Anterior cingulate cortex (tissue), 58 donors: ENCODE measurements around the gene CD101.
"Not testable (repeated sequence)": the region's sequence is repeated elsewhere in the genome, so short reads cannot be mapped to it uniquely, and the experiment has no call there.

Source experiments
- DNase-seq, 58 donors: peaks; one replicate each; lab custom pipeline; 2025; lab: John Stamatoyannopoulos, UW

CD101 gene, protein sequence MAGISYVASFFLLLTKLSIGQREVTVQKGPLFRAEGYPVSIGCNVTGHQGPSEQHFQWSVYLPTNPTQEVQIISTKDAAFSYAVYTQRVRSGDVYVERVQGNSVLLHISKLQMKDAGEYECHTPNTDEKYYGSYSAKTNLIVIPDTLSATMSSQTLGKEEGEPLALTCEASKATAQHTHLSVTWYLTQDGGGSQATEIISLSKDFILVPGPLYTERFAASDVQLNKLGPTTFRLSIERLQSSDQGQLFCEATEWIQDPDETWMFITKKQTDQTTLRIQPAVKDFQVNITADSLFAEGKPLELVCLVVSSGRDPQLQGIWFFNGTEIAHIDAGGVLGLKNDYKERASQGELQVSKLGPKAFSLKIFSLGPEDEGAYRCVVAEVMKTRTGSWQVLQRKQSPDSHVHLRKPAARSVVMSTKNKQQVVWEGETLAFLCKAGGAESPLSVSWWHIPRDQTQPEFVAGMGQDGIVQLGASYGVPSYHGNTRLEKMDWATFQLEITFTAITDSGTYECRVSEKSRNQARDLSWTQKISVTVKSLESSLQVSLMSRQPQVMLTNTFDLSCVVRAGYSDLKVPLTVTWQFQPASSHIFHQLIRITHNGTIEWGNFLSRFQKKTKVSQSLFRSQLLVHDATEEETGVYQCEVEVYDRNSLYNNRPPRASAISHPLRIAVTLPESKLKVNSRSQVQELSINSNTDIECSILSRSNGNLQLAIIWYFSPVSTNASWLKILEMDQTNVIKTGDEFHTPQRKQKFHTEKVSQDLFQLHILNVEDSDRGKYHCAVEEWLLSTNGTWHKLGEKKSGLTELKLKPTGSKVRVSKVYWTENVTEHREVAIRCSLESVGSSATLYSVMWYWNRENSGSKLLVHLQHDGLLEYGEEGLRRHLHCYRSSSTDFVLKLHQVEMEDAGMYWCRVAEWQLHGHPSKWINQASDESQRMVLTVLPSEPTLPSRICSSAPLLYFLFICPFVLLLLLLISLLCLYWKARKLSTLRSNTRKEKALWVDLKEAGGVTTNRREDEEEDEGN

DNA sequence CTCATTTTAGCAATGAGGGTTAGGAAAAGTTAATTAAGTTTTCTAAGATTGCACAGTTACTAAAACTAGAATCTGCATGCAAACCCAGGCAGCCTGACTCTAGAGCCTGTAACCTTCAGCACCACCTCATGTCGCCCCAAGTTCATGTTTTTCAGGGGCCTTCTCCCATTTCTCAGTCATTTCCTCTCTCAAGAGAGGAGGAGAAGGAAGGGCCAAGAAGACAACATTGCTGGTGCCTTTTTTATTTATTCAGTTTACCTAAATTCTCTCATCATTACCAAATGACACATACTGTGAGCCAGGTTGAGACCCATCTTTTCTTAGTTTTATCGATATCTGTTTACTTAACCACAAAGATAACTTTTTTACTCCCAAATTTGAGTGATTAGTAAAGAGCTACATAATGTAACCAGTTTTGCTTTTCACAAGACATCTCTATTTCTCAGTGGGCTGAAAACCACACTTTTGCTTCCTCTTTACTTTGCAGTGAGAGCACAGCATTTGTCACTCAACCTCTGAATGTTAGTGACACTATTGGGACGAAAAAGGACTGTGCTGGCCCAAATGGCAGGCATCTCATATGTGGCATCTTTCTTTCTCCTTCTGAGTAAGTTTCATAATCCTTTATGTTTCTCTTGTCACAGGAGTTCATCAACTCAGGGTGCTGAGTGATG lies at the start of gene CD101:
Gene CD101, plus strand, starts transcription at position 507 of the 674 bp plus-strand sequence. Its CDS starts 58 bp downstream, at position 565.
- DNase-seq: no peak

DNA sequence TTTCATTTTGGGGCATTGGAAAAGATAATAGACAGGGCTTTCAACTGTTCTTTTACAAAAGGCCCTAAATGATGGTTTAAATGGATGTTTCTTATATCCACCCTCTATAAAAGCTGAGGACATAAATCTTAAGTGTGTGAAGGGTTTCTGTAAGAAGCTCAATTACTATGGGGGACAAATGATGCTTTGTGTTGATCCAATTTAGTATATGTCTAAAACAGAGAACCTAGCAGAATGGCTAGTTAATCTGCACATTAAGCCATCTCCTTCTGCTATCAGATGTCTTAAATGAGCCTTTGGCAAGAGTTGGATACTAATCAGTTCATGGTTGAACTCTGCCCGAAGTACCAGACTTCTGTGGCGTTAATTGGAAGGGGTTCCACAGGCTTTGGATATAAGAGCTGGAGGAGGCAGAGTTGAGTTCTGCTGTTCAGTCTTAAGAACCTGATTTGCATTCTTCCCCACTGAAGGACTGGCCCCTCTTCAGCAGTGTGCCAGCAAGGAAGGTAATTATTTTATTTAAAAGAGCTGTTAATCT lies 48.8 kb upstream of the CD101 start:
- DNase-seq: no peak

DNA sequence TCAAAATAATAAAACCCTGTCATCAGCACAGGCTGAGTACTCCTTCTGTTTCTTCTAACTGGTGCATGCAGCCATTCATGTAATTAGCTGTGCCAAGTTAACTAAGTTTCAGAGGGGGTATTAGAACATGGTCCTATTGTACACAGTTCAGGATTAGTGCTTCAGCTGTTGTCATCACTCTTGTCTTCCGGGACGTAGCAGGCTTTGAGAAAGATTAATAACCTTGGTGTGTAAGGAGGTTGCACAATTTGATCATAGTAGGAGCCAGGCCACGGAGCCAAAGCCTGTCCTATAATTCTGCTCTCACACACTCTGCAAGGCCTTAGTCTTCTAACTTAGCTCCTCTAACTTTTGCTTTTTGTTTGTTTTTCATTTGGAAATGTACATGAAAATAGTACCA lies 47.1 kb upstream of the CD101 start:
- DNase-seq: no peak

DNA sequence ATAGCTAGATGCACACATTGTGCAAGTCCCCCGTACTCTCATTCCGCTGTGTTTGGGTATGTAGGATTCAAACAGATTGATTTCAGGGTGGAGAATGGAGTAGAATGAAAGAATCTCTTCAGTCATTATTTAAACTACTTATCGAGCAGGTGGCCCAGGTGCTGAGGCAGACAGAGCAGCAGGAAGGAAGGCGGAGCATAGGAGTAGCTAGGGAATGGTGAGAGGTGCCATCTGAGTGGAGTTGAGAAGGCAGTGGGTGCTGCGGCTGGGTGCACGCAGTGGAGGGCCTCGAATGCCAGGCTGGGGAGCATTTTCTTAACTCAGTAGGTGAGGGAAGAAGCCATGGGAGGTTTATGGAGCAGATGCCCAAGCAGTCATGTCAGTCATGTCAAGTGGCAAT lies 45.2 kb upstream of the CD101 start:
- no peak for DNase-seq

DNA sequence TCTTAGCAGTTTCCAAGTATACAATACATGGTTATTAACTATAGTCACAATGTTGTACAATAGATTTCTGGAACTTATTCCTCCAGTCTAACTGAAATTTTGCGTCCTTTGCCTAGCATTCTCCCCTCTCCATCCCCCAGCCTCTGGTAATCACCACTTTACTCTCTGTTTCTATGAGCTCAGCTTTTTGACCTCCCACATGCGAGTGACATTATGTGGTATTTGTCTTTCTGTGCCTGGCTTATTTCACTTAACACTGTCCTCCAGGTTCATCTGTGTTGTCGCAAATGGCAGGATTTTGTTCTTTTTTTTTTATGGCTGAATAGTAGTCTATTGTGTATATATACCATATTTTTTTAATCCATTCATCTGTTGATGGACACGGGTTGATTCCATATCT lies 43.9 kb upstream of the CD101 start:
- no peak for DNase-seq

DNA sequence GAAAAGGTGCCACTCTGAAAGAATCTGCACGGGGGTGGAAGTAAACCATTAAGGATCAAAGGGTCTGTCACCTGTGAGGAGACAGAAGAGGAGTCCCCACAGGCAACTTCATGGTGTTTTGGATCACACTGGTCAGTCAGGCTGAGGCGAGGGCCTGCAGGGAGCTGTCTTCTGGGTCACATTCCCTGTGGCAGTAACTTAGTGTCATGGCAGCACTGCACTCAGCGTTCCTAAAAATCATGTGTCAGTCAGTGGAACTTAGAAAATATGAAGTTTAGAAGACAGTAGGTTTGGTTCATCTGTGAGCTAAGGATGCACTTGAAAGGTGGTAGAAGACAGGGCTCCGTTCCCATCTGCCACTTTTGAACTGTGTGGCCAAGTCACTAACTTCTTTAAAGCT lies 43.5 kb upstream of the CD101 start:
- DNase-seq: no peak

DNA sequence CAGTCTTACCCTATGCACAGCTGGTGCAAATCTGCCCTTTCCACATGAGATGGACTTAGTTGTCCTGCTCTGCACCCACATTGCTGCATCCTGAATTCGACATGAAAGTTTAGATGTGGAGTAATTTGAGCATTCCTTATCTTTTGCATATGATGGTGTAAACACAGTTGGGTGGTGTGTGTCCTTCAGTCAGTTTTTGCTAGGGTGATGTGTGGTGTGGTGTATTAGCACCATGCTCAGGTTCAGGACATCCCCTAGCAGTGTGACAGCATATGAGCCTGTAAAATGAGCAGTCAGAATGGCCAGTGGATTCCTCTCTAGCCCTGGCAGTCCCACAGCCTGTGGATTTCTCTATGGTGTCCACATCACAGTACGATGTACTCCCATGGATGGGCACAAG lies 42.6 kb upstream of the CD101 start:
- no peak for DNase-seq

DNA sequence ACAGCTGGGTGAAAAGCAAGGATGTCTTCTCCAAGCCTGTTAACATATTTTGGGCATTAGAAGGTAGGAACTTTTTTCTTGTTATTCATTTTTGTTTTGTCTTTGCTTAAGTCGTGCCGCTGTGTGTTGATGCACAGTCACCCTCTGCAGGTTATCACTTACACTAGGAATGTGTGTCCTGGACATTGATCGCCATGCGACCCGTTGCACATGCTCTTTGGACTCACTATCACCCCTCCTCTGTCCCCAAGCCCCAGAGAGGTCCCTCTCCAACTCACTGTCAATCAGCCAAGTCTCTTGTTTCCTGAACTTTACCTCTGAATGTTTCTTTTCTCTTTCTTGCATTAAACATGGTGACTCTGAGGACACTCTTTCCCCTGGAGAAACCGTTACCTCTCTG lies 40.0 kb upstream of the CD101 start:
- no peak for DNase-seq

DNA sequence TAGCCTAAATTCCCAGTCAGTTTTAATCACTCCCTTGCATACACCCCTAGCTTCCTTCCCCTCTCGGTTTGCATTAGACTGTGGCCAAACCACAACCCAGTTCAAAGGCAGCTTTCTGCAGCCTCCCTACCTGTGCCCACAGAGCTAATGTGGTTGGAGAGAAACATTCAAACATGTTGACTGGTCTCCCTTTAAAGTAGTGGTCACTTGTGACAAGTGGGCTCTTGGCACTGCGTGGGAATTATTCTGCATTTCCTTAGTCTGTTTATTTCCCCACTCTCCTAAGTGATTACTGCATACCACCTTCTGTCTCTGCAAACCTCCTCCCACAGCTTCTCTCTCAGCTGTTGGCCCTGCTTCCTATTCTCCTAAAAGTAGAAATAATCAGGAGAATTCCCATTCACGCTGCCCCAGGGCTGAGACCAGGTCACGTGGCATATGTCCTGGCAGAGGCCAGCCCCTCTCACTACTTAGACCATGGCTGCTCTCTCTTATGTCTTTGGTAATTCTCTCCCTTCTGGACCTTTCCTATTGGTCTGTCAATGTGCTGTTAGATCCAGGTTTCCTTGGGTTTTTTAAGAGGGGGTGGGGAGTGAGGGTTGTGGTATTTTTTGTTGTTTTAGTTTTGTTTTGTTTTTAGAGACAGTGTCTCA lies 38.4 kb upstream of the CD101 start:
- DNase-seq: no peak

DNA sequence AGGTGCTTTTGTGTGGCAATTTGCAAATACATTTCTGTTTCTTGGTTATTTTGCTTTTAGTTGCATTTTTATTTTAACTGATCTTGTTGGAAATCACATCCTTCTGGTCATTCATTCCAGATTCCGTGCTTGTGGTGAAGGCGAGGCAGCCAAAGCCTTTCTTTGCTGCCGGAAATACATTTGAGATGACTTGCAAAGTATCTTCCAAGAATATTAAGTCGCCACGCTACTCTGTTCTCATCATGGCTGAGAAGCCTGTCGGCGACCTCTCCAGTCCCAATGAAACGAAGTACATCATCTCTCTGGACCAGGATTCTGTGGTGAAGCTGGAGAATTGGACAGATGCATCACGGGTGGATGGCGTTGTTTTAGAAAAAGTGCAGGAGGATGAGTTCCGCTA lies 34.8 kb upstream of the CD101 start:
- DNase-seq: no peak

DNA sequence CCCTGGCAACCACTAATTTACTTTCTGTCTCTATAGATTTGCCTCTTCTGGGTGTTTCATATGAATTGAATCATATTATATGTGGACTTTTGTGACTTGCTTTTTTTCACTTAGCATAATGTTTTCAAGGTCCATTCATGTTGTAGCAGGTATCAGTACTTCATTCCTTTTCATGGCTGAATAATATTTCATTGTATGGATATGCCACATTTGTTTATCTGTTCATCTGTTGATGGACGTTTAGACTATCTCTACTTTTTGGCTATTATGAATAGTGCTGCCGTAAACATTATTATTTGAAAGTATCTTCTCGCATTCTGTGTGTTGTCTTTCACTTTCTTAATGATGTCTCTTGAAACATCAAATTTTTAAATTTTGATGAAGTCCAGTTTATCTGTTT lies 32.8 kb upstream of the CD101 start:
- no peak for DNase-seq

DNA sequence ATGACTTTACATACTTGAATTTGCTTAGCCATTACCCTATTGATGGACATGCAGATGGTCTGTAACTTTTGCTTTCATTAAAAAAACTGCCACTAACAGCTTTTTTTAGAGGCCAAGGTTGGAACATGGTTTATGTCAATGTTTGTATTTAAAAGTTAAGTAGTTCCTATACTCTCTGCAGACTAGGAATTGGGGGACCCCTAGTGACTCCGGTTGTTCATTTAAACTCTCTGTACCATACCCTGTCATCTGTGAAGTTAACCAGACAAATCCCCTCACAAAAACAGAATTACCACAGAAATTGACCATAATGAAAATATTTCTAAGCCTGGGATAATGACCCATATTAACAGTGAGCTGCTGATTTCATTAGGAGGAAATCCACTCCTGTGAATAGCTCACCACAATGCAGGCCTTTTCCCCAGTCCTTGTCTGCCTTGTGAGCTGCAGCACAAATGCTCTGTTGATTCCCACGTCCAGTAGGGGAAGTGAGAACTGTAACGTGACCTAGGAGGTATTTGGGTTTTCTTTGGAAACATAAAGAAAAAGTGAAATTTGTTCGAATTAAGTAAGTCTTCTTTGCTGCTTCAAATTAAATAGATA lies 30.2 kb upstream of the CD101 start:
- DNase-seq: peak in 1 of 58 donors; percentile 13

DNA sequence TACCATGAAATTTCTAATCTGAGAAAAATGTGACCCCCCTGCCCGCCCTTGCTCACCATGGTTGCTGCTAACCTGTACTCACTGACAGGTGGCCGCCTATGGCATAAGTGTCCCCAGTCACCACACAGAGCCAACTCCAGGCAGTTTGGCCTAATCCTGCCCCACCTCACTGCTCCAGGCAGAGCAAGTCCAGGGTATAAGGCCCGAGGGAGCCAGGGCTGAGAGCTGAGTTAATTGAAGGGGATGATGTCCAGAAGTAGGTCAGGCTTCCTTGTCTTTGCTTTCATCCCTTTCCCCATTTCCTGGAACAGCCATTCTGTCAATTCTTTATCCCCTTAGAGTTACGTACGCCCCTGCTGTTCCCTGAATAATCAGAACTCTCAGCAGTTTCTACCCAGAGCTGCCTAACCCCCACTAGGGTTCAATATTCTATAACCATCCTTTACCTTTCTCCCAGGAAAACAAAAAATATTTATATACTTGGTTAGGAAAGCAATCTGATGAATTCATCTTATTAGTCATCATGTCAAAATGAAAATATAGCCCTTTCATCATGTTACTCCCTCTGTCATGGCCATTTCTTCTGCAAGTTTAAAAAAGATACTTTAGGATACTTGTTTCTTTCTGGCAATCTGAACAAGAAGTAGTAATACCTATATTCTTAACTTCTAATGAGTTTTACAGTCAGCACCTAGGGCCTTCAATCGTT lies 29.4 kb upstream of the CD101 start:
- no peak for DNase-seq

DNA sequence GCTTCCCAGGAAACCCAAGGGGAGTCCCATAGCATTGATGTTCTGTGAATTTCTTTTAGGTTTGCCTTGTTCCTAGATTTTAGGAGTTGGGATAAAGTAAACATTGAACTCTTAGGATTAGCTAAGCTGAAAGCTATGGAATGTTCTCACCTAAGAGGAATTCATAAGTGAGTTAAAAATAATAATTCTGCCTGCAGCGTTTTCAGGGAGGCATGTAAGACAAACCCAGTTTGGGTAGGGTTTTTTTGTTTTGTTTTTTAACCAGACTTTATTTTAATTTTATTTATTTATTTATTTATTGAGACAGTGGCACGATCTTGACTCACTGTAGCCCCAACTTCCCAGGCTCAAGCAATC lies 28.9 kb upstream of the CD101 start:
- DNase-seq: no peak

DNA sequence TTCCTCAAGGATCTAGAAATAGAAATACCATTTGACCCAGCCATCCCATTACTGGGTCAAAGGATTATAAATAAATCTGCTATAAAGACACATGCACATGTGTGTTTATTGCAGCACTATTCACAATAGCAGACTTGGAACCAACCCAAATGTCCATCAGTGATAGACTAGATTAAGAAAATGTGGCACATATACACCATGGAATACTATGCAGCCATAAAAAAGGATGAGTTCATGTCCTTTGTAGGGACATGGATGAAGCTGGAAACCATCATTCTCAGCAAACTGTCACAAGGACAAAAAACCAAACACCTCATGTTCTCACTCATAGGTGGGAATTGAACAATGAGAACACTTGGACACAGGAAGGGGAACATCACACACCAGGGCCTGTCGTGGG lies 21.3 kb upstream of the CD101 start:
- not testable (repeated sequence) for DNase-seq

DNA sequence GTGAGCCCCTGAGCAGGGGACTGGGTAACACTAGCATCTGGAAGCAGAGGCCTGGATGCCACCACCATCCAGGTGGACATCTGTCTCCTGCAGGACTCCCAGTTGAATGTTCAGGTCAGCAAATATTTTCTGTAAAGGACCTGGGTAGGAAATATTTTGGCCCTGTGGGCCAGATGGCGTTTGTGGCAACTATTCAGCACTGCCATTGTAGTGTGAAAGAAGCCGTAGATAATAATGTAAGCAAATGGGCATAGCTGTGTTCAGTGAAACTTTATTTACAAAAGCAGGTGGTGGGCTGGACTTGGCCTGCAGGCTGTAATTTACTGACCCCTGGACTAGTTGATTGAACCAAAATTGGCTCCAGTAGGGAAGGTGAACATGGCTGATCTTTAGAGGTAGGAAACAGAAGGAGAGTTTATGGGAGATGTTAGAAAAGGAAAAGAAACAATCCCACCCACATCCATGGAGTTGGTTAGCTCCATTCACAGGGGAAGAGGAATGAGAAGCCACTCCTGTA lies 20.0 kb upstream of the CD101 start:
- no peak for DNase-seq

DNA sequence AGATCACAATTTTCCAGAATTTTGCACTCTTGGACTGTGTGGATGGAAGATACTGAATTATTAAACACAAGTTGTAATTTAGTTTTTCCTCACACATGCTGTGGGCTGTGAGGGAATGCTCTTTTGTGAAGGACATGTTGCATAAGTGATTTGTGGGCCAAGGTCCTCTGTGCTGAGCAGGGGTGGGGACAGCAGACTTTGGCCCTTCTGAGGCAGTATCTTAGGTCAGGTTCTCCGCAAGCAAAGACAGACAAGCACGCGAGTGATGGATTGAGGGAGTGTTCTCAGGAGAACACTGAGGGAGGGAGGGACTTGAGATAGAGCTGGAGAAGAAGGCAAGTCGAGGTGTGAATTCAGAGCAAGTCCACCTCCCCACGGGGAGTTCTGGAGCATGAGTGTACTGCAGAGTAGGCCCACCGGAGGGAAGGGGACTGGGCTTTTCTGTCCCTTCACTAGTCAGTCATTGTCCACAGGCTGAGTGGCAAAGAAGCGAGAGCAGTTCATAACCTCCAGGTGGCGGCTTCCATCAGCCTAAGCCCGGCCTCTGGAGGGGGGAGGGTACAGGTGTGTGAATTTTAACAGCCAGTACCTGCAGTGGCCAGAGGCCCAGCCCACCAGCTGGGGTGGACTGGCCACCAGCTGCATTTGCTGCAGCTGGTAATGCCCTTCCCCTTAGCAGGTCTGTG lies 19.1 kb upstream of the CD101 start:
- DNase-seq: no peak

DNA sequence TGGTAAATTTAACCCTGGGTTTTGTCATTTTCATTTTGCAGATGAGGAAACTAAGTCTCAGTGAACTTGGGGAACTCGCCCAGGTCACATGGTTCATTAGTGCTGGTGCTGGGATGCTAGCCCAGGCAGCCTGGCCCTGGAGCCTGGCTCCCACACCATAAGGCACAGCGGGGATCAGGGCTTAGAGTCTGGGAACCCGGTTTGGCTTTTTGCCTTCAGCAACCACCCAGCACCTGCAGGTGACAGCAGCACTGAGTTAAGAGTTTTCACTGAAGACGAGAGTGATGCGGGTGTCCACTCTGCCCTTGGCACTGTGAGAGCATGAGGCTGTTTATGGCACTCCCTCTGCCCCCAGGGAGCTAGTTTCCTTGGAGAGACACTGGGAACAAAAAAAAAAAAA lies 18.4 kb upstream of the CD101 start:
- DNase-seq: peak in 2 of 58 donors; percentile 9 to 11
